Trophoblast cell (in vitro differentiated cells and primary cell): ENCODE measurements around the gene DIAPH1.

Experiments used
- DNase-seq, 2 donors: peaks; one replicate each; pipeline ENCODE4 v3.0.0-alpha.2; 2016
- H2AFZ ChIP-seq: 2 replicates; pipeline ENCODE4 v1.6.1; 2013; ENCODE audit warnings: low read length, moderate library complexity, mild to moderate bottlenecking; ENCODE audit not compliant: insufficient read depth, poor library complexity
- H2AK5ac ChIP-seq: 2 replicates; pipeline ENCODE4 v1.6.1; 2013; ENCODE audit warnings: mild to moderate bottlenecking, low read length
- H2BK120ac ChIP-seq: 2 replicates; pipeline ENCODE4 v1.6.1; 2013; ENCODE audit warnings: low read length, mild to moderate bottlenecking, moderate library complexity; ENCODE audit not compliant: insufficient read depth, poor library complexity
- H2BK12ac ChIP-seq: 2 replicates; pipeline ENCODE4 v1.6.1; 2013; ENCODE audit warnings: mild to moderate bottlenecking, low read length, moderate library complexity
- H2BK5ac ChIP-seq: 2 replicates; pipeline ENCODE4 v1.6.1; 2013; ENCODE audit warnings: low read length, low read depth, moderate library complexity, mild to moderate bottlenecking; ENCODE audit not compliant: poor library complexity
- H3K14ac ChIP-seq: 2 replicates; pipeline ENCODE4 v1.6.1; 2013; ENCODE audit warnings: mild to moderate bottlenecking, low read length
- H3K18ac ChIP-seq: 2 replicates; pipeline ENCODE4 v1.6.1; 2013; ENCODE audit warnings: mild to moderate bottlenecking, low read length
- H3K23ac ChIP-seq: 2 replicates; pipeline ENCODE4 v1.6.1; 2013; ENCODE audit warnings: low read length
- H3K27ac ChIP-seq: 2 replicates; pipeline ENCODE4 v1.5.1; 2013; ENCODE audit warnings: low read depth, mild to moderate bottlenecking, inconsistent platforms, low read length, moderate library complexity
- H3K27me3 ChIP-seq: 2 replicates; pipeline ENCODE4 v1.6.1; 2013; ENCODE audit warnings: inconsistent platforms, mild to moderate bottlenecking, low read length, moderate library complexity; ENCODE audit not compliant: insufficient read depth
- H3K36me3 ChIP-seq, 2 experiments: 1 replicate in 1 of 2; 2 replicates in 1 of 2; pipeline ENCODE4 v1.6.1; 2013; ENCODE audit warnings: low read length in 2 of 2, mild to moderate bottlenecking in 2 of 2, moderate library complexity in 1 of 2; ENCODE audit not compliant: insufficient read depth in 2 of 2, control insufficient read depth in 1 of 2
- H3K4ac ChIP-seq: 2 replicates; pipeline ENCODE4 v1.6.1; 2013; ENCODE audit warnings: low read depth, mild to moderate bottlenecking, low read length, moderate library complexity
- H3K4me1 ChIP-seq, 2 experiments: 1 replicate in 1 of 2; 2 replicates in 1 of 2; pipeline ENCODE4 v1.6.1; 2013; ENCODE audit warnings: low read length in 2 of 2, mild to moderate bottlenecking in 2 of 2, moderate library complexity in 1 of 2; ENCODE audit not compliant: insufficient read depth in 2 of 2, control insufficient read depth in 1 of 2
- H3K4me2 ChIP-seq: 2 replicates; pipeline ENCODE4 v1.6.1; 2013; ENCODE audit warnings: inconsistent platforms, mild to moderate bottlenecking, low read length, moderate library complexity
- H3K4me3 ChIP-seq: 2 replicates; pipeline ENCODE4 v1.5.1; 2013; ENCODE audit warnings: mild to moderate bottlenecking, low read depth, low read length, inconsistent platforms
- H3K79me1 ChIP-seq: one replicate; pipeline ENCODE4 v1.6.1; 2013; ENCODE audit warnings: low read length
- H3K79me2 ChIP-seq: 2 replicates; pipeline ENCODE4 v1.6.1; 2013; ENCODE audit warnings: low read length, mild to moderate bottlenecking; ENCODE audit not compliant: control insufficient read depth, insufficient read depth, poor library complexity
- H3K9ac ChIP-seq: 2 replicates; pipeline ENCODE4 v1.6.1; 2013; ENCODE audit warnings: mild to moderate bottlenecking, low read length
- H3K9me3 ChIP-seq: 2 replicates; pipeline ENCODE4 v1.6.1; 2013; ENCODE audit warnings: low read depth, mild to moderate bottlenecking, control low read depth, inconsistent platforms, low read length; ENCODE audit not compliant: insufficient read depth
- H4K12ac ChIP-seq: 2 replicates; pipeline ENCODE4 v1.6.1; 2013; ENCODE audit warnings: low read depth, mild to moderate bottlenecking, low read length, moderate library complexity
- H4K8ac ChIP-seq: 2 replicates; pipeline ENCODE4 v1.6.1; 2013; ENCODE audit warnings: low read depth, mild to moderate bottlenecking, low read length, moderate library complexity
- H4K91ac ChIP-seq: one replicate; pipeline ENCODE4 v1.6.1; 2013; ENCODE audit warnings: low read depth, mild to moderate bottlenecking, low read length, moderate library complexity
- WGBS: extraction: QIAGEN DNeasy Blood & Tissue Kit; methylation state at CpG from one replicate; pipeline ENCODE4 v1.1.7; 2013; ENCODE audit warnings: missing lambda C conversion rate; ENCODE audit not compliant: insufficient read length, insufficient coverage; ENCODE audit errors: extremely low coverage; 5-methylcytosine and 5-hydroxymethylcytosine counted together

DIAPH1 gene

GRCh38 chr5:141510850-141511601 is 107.8 kb downstream of the DIAPH1 start:
- Histone ChIP-seq H3K79me2 (peaks cover 23% of the 10 kb centered on the region), H4K8ac (peak overlapping the region; percentile 25), H2BK5ac (peak overlapping the region; percentile 4), H3K4me1 (peaks cover 62 to 65% of the 10 kb centered on the region in 2 experiments), H2BK12ac (peak overlapping the region; percentile 39), H3K4me3 (no peak overlapping the region), H3K9ac (no peak overlapping the region), H3K4me2 (no peak overlapping the region), H4K12ac (no peak overlapping the region), H2AFZ (no peak overlapping the region), H3K23ac (no peak overlapping the region), H3K18ac (peak overlapping the region; percentile 67), H3K27me3 (no peaks in the 10 kb centered on the region), H2BK120ac (peak overlapping the region; percentile 38), H3K27ac (no peak overlapping the region), H4K91ac (peak overlapping the region; percentile 99), H3K79me1 (peaks cover 74% of the 10 kb centered on the region), H2AK5ac (peak overlapping the region; percentile 8), H3K14ac (no peak overlapping the region), H3K9me3 (no peaks in the 10 kb centered on the region), H3K36me3 (peaks cover 23 to 27% of the 10 kb centered on the region in 2 experiments), H3K4ac (no peak overlapping the region)
- no peak for DNase-seq
- no CpG with 5 or more reads among the region's 14 CpGs for WGBS

- H4K91ac ChIP-seq = peak overlapping the region; percentile 84
- H3K4me1 ChIP-seq = peaks cover 54 to 58% of the 10 kb centered on the region in 2 experiments
- peak overlapping the region; percentile 70 for H2AK5ac ChIP-seq
- no peak overlapping the region for H4K12ac ChIP-seq
- no peaks in the 10 kb centered on the region for H3K9me3 ChIP-seq
- H3K4me3 ChIP-seq = no peak overlapping the region
- peaks cover 26 to 31% of the 10 kb centered on the region in 2 experiments for H3K36me3 ChIP-seq
- H3K79me1 ChIP-seq = peaks cover 65% of the 10 kb centered on the region
- WGBS = no CpG with 5 or more reads among the region's 9 CpGs
- H3K27ac ChIP-seq = no peak overlapping the region
- no peak overlapping the region for H3K9ac ChIP-seq
- no peak overlapping the region for H3K4me2 ChIP-seq
- no peak overlapping the region for H3K18ac ChIP-seq
- DNase-seq = no peak
- H2AFZ ChIP-seq = no peak overlapping the region
- peak overlapping the region; percentile 87 for H2BK12ac ChIP-seq
- peak overlapping the region; percentile 55 for H3K14ac ChIP-seq
- H3K23ac ChIP-seq = no peak overlapping the region
- peak overlapping the region; percentile 63 for H4K8ac ChIP-seq
- no peak overlapping the region for H2BK5ac ChIP-seq
- H3K4ac ChIP-seq = peak overlapping the region; percentile 35
- peaks cover 18% of the 10 kb centered on the region for H3K79me2 ChIP-seq
- peak overlapping the region; percentile 74 for H2BK120ac ChIP-seq
- H3K27me3 ChIP-seq = no peaks in the 10 kb centered on the region
These were observed 108.6 kb downstream of the DIAPH1 start for GRCh38 chr5:141510160-141510559.

- peak; percentile 32 to 65 for DNase-seq
- WGBS = no CpG with 5 or more reads among the region's 23 CpGs
These were observed 109.8 kb downstream of the DIAPH1 start for GRCh38 chr5:141508798-141509611.

DNA sequence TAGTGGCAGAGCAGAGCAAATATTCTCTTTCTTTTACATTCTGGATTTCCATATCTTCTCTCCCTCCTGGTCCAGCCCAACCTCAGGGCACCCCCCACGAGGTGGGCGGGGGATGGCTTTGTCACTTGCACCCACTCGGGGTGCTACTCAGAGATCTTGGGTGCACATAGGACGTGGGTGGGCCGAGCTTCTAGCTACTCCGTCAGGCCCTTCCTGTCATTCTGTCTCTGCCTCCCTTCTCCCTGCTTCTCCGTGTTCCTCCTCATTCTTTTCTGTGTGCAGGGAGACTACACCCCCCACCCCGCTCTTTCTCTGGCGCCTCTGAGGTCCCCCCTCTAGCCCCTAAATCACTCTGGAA is 110.4 kb downstream of the DIAPH1 start:
- Histone ChIP-seq H3K9ac (no peak overlapping the region), H3K9me3 (no peaks in the 10 kb centered on the region), H4K91ac (peak overlapping the region; percentile 96), H3K18ac (peak overlapping the region; percentile 82), H3K27ac (peak overlapping the region; percentile 98), H4K8ac (peak overlapping the region; percentile 86), H3K27me3 (no peaks in the 10 kb centered on the region), H3K36me3 (peaks cover 28 to 38% of the 10 kb centered on the region in 2 experiments), H4K12ac (peak overlapping the region; percentile 84), H3K23ac (no peak overlapping the region), H3K4me2 (peak overlapping the region; percentile 25), H3K4me3 (no peak overlapping the region), H3K79me1 (peaks cover 49% of the 10 kb centered on the region), H2BK5ac (peak overlapping the region; percentile 90), H2BK120ac (peak overlapping the region; percentile 97), H3K4ac (peak overlapping the region; percentile 76), H2AFZ (peak overlapping the region; percentile 24), H2BK12ac (peak overlapping the region; percentile 72), H3K79me2 (peaks cover 12% of the 10 kb centered on the region), H3K14ac (peak overlapping the region; percentile 95), H2AK5ac (peak overlapping the region; percentile 95), H3K4me1 (peaks cover 43 to 47% of the 10 kb centered on the region in 2 experiments)
- DNase-seq = no peak
- no CpG with 5 or more reads among the region's 9 CpGs for WGBS

More at GRCh38 chr5:141508798-141509611, 109.8 kb downstream of the DIAPH1 start:
- Histone ChIP-seq H3K4me3 (no peak overlapping the region), H3K23ac (no peak overlapping the region), H2BK120ac (peak overlapping the region; percentile 96), H3K27me3 (no peaks in the 10 kb centered on the region), H2BK5ac (peak overlapping the region; percentile 91), H3K79me1 (peaks cover 55% of the 10 kb centered on the region), H3K9ac (peak overlapping the region; percentile 24), H3K14ac (peak overlapping the region; percentile 52), H4K12ac (peak overlapping the region; percentile 71), H2AFZ (no peak overlapping the region), H3K4ac (peak overlapping the region; percentile 25), H2AK5ac (peak overlapping the region; percentile 21), H3K4me2 (peak overlapping the region; percentile 58), H3K36me3 (peaks cover 28 to 34% of the 10 kb centered on the region in 2 experiments), H2BK12ac (peak overlapping the region; percentile 87), H4K8ac (peak overlapping the region; percentile 63), H3K4me1 (peaks cover 48 to 53% of the 10 kb centered on the region in 2 experiments), H3K9me3 (no peaks in the 10 kb centered on the region), H3K18ac (peak overlapping the region; percentile 58), H4K91ac (peak overlapping the region; percentile 83), H3K79me2 (peaks cover 15% of the 10 kb centered on the region), H3K27ac (peak overlapping the region; percentile 98)
